Activated CD4-positive, alpha-beta T cell treated with anti-CD3 and anti-CD28 coated beads for 48 hours (primary cell): ENCODE data around the gene KRT6A.

Experiments
- DNase-seq: peaks from one replicate; pipeline ENCODE4 v3.0.0-alpha.2; 2020

The KRT6A gene

DNA sequence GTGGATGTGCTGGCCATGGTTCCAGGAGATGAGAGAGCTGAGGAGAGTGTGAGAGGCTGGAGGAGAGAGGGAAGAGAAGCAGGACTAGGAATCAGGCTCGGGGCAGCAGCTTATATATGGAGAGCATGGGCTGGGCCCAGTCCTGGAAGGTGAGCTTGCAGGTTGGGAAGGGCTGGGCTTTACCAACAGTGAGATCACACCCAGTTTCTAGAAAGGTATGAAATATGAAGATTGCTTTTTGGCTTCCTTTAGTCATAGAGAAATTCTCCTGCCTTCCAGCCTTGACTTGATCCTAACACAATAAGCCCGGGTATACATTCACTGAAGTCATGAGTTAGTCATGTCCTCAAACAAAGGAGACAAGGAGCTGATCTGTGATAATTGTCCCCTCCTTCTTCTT lies at the start of gene KRT6A:
TSS of gene KRT6A (minus strand) at position 86 of the 400 bp plus-strand sequence. CDS start at position 17, 69 bp downstream.
- no peak for DNase-seq

DNA sequence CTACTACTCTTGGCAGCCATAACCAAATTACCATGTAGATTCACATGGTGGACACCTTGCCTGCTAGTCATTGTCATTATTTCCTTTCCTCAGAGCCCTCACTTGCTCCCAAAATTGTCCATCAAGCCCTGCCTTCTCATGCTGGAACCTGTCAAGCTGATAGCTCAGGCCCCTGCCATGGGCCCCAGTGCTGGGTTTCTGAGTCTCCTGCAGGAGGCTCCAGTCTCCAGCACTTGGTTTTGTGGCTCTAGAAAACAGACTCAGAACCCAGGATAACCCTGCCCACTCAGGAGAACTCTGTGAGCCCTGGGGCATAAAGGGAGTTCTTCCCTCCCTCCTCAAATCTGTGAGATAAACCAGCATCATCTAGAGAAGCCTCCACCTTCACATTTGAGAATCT lies 49.1 kb upstream of the KRT6A start:
- no peak for DNase-seq

DNA sequence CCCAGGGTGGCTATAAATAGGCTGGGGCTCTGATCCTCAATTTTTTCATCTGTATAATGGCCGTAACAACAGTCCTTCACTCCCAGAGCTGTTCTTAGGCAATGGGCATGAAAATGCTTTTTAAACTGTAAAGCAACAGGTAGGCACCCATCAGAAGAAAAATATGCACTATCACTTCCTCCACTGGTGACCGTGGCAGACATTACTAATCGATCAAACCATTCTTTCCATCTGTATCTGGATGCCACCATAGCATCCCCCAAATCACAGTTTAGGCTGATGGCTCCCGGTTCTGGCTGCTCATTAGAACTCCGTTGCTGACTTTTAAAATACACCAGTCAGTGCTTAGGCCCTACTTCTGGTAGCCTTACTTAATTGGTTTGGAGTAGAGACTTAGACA lies 48.7 kb upstream of the KRT6A start:
- no peak for DNase-seq

DNA sequence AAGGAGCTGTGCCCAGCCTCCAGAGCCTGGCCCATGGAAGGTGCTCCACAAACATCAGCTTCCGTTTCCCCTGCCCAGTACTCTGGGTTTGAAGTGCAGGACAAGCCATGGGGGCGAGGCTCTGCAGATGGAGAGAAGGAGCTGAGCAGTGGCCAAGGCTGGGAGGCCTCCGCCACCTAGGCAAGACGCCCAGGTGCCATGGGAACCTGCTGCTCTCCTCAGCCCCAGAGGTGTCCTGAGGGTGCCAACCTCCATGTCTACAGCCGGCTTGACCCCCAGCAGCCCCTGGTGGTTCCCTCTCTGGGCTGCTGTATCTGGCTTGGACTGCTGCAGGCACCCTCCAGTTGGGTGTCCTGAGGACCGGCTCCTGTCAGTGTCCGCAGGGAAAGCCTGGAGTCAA lies 47.5 kb upstream of the KRT6A start:
- no peak for DNase-seq

DNA sequence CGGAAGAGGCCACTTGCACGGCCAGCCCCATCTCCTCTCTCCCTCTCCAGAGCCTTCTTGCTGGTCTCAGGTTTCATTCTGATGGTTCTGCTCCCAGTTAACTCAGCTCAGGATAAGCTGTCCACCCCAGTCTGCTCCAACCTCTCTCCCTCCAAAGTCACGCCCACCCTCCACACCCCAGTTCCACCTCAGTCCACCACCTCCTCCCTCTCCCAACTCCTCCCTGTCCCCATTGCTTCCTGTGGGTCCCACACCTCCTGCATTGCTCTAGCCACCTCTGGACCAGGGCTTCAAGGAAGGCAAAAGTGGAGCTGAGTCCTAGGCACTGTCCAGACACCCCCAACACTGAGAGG lies 46.7 kb upstream of the KRT6A start:
- DNase-seq = no peak

DNA sequence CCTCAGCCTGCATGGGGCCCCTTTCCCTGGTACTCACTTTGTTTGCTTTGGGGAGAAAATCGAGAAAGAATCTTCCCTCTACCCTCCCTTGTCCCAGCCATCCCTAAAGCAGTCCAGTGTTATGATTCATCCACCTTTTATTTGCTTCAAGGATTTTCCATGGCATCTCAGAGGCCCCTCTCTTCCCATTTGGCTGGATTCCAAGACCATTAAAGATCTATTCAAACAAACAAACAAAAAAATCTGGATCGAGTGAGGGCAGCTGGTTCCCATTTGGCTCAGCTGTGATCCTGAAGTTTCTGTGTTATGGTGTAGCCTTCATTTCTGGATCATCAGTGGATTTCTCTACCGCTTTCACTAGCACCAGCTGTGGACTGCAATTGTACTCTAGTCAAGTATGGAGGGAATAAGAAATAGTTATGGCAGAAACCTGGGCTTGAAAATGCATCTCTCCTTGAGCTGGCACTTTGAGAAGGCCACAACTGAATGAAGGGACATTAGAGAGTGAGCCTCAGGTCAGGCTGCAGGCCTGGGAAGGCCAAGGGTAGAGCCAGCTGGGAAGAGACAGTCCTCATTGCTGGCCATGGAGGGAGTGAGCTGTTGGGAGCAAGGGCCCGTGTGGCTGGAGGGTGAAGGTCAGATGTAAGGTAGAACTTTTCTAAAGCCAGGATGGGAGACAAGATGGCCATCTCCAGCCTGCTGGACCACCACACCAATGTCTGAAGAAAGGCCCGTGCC lies 46.2 kb upstream of the KRT6A start:
- no peak for DNase-seq

DNA sequence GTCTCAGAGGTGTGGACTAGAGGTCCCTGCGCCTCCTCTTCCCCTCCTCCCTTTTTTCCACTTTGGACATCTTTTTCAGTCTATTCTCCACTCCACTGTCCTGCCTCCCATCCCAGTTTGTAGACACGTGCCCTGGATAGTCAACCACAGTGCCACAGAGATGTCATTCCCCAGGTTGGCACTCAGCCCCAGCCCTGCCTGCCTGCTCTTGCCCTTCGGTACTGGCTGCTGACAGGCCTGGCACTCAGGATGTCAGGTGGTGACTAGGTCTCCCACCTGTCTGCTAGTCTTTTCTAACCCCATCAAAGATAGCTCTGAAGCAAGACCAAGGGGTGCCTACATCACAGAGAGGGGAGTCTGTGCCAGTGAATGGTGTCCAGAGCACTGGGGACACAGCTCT lies 44.0 kb upstream of the KRT6A start:
- DNase-seq = no peak

DNA sequence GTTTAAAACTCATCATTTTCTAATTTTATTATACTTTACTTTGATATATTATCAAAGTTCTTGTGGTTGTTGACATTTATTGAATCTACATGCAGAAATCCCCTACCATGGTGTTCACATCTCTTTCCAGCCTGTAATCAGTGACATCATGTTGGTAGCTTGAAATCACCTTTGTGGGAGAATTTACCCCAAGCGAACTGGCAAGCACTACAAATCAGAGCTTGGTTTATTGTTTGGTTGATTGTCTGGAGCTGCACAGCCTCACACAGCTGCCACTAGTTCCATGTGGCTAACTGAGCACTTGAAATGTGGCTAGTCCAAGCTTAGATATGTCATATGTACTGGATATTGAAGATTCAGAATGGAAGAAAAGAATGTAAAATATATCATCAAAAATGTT lies 42.5 kb upstream of the KRT6A start:
- no peak for DNase-seq

DNA sequence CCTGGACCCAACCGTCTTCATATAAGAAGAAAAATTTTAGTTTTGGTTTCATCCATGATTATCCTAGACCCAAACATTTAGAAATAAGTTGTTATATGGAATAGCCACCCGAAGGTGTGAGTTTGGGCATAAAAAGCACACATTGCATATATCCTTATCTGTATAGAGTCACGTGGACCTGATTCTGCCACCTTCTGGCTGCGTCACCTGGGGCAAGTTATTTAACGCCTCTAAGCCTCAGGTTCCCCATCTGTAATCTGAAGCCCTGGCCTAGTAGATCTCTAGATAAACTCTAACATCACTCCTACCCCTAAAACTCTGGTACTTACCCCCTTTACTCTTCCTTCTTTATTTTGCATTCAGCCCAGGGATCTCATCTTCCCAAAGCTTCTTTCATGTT lies 41.4 kb upstream of the KRT6A start:
- DNase-seq = peak; percentile 22

DNA sequence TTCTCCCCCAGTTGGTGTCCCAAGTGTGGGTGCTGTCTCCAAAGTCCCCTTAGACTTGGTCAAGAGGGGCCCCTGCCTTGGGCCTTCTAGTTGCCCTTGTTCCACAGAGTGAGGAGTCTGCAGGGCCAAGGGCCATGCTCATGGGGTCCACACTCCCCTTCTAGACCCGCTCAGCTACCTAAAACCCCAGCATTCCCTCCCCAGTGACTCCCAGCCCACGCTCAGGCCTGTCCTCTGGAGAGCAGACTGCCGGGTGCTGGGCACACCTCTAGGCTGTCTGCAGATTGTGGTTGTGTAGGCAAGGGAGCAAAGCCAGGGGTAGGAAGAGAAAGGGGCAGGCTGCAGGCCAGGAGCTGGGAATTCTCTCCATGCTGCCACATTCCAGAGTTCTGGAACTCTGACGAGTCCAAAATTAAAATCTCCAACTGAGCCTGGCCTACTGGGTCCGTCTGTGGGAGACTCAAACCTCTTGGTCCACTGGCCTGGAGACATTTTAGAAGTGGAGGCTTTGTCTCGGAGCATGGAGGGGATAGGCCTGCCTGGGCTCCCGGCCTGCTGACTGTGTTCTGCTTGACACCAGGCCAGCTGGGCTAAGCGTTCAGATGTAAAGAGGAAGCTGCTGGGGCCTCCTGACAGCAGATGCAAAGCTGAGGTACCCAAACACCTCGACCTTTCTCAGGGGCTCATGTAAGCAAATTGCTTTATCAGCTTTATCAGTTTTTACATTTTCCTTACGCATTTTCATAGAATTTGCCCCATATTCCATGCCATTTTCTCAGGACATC lies 40.8 kb upstream of the KRT6A start:
- no peak for DNase-seq

DNA sequence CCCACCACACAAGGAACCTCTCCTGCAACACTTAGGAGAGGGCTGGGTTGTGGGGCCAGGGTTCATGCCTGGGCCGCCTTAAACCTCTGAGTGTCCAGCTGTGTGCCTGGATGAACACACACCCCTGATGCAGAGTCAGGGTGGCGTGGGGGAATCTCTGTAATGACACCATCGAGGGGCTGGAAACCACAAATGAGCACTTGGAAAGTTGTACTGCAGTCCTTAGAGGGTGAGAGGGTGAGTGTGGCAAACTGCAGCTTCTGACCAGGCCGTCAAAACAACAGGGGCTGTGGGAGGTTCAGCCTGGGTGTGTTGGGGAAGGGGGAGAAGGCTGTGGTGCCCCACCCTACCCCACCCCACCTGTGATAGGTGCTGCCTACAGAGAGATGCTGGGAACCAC lies 39.6 kb upstream of the KRT6A start:
- DNase-seq = no peak

DNA sequence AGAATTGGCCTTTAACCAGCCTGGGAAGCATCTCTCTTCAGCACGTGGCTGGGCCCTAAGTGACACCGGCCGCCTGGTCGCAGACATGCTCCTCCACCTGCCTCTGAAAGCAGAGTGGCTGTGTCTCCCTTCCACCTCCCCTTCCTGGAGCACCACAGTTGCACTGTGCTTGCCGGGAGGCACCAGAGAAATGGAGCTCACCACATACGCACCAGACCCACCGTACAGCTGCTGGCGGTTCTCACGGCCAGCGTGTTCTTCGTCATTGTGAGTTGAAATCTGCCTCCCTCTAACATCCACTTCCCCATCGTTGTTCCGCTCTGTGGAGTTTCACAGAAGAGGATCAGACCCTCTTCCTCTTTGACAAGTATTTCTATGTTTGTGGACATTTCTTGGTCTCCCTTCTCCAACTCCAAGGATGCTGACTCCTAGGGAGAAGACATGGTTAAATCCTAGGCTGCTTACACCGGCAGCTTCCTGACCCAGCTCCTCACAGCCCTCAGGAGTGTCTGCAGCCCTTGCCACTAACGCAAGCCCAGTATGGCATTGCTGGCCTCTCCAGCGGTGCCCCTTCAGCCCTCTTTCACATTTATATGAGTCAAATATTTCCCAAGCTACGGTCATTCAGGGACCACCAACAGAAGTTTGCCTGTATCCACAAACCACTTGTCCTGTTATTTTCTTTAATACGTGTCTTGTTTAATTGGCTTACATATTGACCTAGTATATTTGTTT lies 38.7 kb upstream of the KRT6A start:
- no peak for DNase-seq

DNA sequence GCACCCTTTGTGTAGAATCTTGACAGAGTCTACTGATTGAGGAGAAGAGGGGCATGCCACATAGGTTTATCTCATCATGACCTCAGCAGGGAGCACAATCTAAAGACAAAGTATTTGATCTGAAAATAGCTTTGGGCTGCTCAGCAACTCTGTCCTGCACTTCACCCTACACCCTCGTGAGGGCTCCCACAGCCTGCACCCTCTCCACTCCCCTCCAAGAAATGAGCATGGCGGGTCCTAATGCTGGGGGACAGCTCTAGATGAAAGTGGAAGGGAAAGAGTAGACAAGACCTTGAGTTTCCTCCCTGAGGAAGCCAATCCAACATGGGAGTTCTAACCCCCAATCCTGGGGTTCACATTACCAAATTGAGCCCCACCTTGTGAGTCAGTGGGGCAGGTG lies 37.8 kb upstream of the KRT6A start:
- no peak for DNase-seq

DNA sequence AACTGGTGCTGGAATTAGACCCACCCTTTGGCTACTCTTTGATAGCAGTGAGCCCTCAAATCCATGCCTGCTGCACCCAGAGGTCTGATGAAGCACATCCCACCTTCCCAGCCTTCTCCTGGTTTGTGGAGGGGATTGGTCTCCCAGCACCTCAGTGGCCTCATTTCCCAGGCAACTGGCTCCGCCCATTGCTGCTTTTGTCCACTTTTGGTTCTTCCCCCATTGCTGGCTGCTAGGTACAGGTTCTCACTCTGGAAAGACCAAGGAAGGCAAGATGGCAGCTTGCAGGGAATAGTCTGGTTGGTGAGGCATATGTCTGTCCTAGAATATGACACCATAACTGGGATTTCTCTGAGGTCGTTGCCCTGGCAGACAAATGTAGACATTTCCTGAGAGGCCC lies 37.3 kb upstream of the KRT6A start:
- DNase-seq = no peak

DNA sequence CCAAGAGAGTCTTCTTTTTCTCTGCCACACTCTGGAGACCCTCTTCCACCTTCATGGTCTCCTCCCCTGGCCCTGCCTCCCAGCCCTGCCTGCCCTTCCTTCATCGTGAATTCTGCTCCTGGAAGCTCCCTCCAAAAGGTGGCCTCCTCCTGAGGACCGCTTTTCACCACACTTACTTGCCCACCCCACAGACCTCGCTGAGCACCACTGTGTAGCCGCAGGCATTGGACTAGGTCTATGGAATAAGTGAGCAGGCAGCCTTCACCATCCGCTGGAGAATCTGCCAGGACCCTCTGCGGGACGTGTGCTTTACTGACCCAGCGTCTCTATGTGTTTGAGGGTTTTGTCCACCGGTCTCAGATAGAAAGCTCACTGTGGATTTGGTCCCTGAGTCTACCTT lies 36.8 kb upstream of the KRT6A start:
- DNase-seq = no peak

DNA sequence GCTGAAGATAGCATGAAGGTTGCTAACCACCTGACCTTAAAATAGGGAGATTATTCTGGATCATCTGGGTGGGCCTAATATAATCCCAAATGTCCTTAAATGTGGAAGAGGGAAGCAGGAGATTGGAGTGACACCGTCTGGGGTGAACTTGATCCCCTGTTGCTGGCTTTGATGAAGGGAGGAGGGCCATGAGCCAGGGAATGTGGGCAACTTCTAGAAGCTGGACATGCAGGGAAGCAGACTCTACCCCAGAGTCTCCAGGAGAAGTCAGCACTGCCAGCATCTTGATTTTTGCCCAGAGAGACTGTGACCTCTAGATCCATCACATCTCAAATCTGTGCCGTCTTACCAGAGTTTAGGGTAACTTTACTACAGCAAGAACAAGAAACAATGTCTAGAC lies 36.4 kb upstream of the KRT6A start:
- DNase-seq = no peak

DNA sequence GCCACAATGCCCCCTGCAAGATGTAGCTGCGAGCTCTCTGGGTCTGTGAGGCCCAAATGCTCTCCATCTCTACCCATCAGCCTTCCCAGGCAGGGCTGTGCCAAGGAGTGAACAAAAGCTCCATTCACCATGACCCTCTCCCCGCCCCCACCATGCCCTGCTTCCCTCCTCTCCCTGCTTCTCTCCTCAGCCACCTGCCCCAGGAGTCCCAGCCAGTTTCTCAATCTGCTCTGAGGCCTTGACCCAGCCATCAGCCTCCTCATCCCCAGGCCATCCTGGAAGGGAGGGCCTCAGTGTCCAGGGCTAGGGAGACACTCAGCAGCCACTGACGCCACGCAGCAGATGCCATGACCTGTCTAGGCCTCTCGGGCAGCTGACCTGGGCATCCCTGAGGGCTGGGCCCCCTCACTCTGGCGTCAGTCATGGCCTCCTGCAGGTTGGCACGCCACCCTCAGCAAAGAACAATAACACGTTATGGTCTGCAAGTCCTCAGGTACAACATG lies 35.6 kb upstream of the KRT6A start:
- no peak for DNase-seq

DNA sequence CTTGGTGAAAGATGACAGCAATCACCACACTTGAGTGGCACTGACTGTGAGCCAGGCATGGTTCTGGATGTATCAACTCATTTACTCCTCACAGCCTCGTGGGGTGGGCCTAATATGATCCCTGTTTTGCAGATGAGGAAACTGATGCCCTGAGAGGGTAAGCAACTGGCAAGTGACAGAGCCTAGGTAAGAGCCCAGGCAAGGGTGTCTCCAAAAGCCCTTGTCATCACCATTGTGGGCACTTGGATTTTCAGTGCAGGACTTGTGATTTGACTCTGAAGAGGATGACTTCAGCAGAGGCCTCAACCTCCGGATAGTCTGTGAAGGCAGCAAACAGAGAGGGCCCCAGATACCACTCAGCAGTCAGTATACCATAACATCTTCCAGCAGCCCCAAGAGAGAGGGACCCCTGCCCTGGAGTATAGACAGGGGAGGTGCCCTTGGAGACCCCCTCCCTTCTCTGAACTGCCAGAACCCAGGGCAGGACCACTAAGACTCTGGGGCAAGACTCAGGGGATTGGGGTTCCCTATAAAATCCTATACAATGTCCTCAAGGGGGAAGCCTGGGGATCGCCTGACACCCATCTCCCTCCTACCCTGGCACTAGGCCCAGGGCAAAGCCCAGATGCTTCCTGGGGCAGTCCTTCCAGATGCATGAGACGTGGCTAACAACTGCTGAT lies 34.2 kb upstream of the KRT6A start:
- DNase-seq = no peak

DNA sequence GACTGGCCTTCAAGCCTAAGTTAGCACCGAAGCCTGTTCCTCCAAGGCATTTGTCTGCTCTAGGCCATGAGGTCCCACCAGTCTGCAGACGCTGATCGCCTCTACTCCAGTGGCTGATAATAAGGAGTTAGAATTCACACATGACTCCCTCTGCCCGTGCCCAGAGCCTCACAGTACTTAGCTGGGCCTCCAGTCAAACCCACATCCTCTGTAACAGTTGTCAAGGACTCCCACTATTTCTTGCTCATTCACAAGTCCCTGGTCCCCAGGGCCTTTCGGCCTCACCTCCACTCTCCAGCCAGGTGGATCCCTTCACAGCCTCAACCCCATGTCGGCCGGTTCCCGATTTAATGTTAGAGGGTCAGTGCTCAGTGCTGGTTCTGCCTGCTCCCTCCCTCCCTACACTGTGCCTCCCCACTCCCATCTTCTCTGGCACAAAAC lies 33.5 kb upstream of the KRT6A start:
- DNase-seq = no peak

DNA sequence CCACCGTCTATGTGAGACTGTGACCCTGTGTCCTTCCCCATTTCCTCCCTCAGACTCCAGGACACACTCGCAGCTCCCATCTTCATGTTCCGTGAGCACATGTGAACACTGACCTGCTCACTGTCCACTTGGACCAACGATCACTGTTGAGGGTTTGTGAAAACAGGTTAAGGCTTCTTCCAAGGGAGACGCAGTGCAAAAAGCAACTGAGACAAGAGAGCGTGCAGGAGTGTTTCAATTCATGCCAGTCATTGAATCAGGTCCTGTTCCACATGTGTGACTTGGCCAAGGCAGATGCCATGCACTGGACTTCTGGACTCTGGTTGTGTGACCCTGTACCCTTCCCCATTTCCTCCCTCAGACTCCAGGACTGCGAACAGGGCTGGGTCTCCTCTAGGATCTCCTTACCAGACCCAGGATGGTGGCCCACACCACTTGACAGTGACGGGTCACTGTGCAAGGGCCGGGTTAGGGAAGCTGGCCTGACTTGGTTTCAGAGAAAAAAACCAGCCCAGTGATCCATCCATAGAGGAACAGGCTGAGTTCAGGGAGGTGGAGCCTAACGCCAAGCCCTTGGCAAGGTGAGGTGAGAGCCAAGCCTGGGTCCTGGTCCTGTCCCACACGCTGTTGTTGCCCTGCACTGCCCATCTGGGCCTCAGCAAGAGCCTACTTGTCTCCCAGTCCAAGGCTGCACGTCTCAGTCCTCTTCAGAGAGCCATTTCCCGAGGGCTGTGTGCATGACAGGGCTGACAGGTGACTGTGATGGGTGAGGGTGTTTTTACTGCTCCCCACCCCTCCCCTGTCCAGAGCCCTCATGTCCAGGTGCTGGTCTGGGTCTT lies 32.8 kb upstream of the KRT6A start:
- DNase-seq = no peak

DNA sequence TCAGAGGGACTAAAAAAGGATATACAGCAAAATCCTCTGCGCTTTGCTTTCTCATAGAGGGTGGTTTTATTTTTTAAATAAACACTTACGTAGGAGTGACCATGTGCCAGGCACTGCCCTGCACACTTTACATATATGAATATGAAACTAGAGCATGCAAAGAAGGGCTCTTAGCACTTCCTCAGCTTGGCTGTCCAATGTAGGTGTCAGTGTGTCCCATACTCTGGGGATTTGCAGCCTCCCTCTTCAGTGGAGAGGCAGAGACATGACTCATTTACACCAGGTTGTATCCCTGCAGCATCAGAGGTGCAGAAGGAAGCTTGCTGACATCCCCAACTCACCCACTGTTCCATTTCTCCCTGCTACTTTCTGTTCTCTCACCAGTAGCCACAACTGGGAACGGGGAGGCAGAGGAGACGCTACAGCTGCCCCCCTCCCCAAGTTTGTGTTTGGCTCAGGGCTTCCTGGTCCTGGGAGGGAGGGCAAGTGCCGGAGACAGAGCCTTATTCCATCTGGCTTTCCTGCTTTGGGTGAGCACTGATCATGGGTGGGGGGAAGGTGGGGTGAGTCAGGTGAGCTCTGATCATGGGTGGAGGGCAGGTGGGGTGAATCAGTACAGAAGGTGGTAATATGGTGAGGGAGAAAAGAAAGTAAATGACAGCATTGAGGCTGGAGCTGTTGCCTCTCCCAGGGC lies 32.0 kb upstream of the KRT6A start:
- no peak for DNase-seq
